HCT116 (cell line): ENCODE results near the gene CDH23. TPM values are rescaled to one million over a fixed set of nuclear protein-coding genes. Genes with fewer than 3 reads are reported as not detected.

Experiments
- ATAC-seq: fragments of 200-7000 bp; cut with Tn5 transposase; 2 replicates; pipeline ENCODE4 v1.9.1; 2020; ENCODE audit warnings: mild to moderate bottlenecking, moderate library complexity
- BruUV-seq: library from RNA; stranded (reverse); fragments of 400-500 nt; replicated peaks from 2 replicates; lab custom pipeline; 2021; lab: Mats Ljungman, UMichigan
- CTCF ChIA-PET: fragments of 300-600 bp; sonication (Branson Sonifier 250); formaldehyde crosslinking; loops from one replicate; lab custom pipeline; 2021; ENCODE audit warnings: antibody characterized with exemption; lab: Charles Lee
- POLR2A ChIA-PET: fragments of 300-600, 350-600 bp; sonication (Branson Sonifier 250); formaldehyde crosslinking; loops from one replicate; lab custom pipeline; 2021; ENCODE audit warnings: antibody characterized with exemption; lab: Charles Lee
- RAD21 ChIA-PET, 2 experiments: fragments of 300-600 bp; sonication (Branson Sonifier 250); formaldehyde crosslinking; loops; one replicate each; lab custom pipeline; 2023; ENCODE audit warnings: low total read pairs in 2 of 2; ENCODE audit not compliant: uncharacterized antibody in 2 of 2, unreplicated experiment in 2 of 2, low non-redundant PET in 1 of 2; lab: Charles Lee
- DNase-seq: peaks from one replicate; pipeline ENCODE4 v3.0.0-alpha.2; 2010; ENCODE audit warnings: low read depth, low spot score
- H2AFZ ChIP-seq: fragments of 200-600 bp; shearing (Covaris generic), sonication (generic); 2 replicates; pipeline ENCODE4 v1.6.1; 2017; ENCODE audit warnings: low read depth, mixed run types, mixed read lengths, antibody characterized with exemption, low read length; ENCODE audit not compliant: poor library complexity, severe bottlenecking
- H3K27ac ChIP-seq: 2 replicates; pipeline ENCODE4 v1.5.1; 2012; ENCODE audit warnings: low read depth, low read length
- H3K27me3 ChIP-seq: fragments of 200-600 bp; sonication (generic); 2 replicates; pipeline ENCODE4 v1.6.1; 2016; ENCODE audit warnings: mixed run types, low read length, mixed read lengths; ENCODE audit not compliant: insufficient read depth
- H3K36me3 ChIP-seq, 2 experiments: fragments of 200-500 bp in 1 of 2; fragments of 200-600 bp in 1 of 2; sonication (Bioruptor generic) in 1 of 2; sonication (generic) in 1 of 2; 2 replicates each; pipeline versions ENCODE4 v1.5.1 to v1.6.1; 2014 to 2016; ENCODE audit warnings: low read length in 2 of 2, inconsistent platforms in 1 of 2, mixed read lengths in 1 of 2, mixed run types in 1 of 2; ENCODE audit not compliant: insufficient read depth in 2 of 2, control insufficient read depth in 1 of 2
- H3K4me1 ChIP-seq, 2 experiments: fragments of 200-600 bp in 1 of 2; sonication (generic) in 1 of 2; 2 replicates each; pipeline versions ENCODE4 v1.5.1 to v1.6.1; 2012 to 2017; ENCODE audit warnings: low read length in 2 of 2, inconsistent platforms in 1 of 2, mild to moderate bottlenecking in 1 of 2, mixed read lengths in 1 of 2, mixed run types in 1 of 2, moderate library complexity in 1 of 2; ENCODE audit not compliant: insufficient read depth in 2 of 2, control insufficient read depth in 1 of 2
- H3K4me2 ChIP-seq: fragments of 200-600 bp; sonication (generic); 2 replicates; pipeline ENCODE4 v1.6.1; 2017; ENCODE audit warnings: mixed run types, low read length, mixed read lengths
- H3K4me3 ChIP-seq, 2 experiments: fragments of 200-600 bp in 1 of 2; sonication (generic) in 1 of 2; replicated peaks in 1 of 2; 2 replicates each; pipeline ENCODE4 v1.5.1; 2011 to 2016; ENCODE audit warnings: low read length in 2 of 2, control low read depth in 1 of 2, low read depth in 1 of 2, mild to moderate bottlenecking in 1 of 2, mixed read lengths in 1 of 2, mixed run types in 1 of 2
- H3K79me2 ChIP-seq: fragments of 200-600 bp; sonication (generic); 2 replicates; pipeline ENCODE4 v1.6.1; 2017; ENCODE audit warnings: mild to moderate bottlenecking, mixed run types, low read length, moderate library complexity, mixed read lengths; ENCODE audit not compliant: insufficient read depth
- H3K9ac ChIP-seq: fragments of 200-600 bp; sonication (generic); 2 replicates; pipeline ENCODE4 v1.6.1; 2016; ENCODE audit warnings: low read length, mixed read lengths
- H3K9me2 ChIP-seq: fragments of 200-600 bp; sonication (generic), shearing (Covaris generic); 2 replicates; pipeline ENCODE4 v1.6.1; 2017; ENCODE audit warnings: mixed run types, mild to moderate bottlenecking, moderate library complexity; ENCODE audit not compliant: insufficient read depth
- H3K9me3 ChIP-seq, 2 experiments: fragments of 200-500 bp in 1 of 2; fragments of 200-600 bp in 1 of 2; sonication (Bioruptor generic) in 1 of 2; sonication (generic) in 1 of 2; 2 replicates each; pipeline ENCODE4 v1.6.1; 2014 to 2017; ENCODE audit warnings: low read length in 2 of 2, mixed read lengths in 2 of 2, inconsistent platforms in 1 of 2, low read depth in 1 of 2, mild to moderate bottlenecking in 1 of 2, mixed run types in 1 of 2, moderate library complexity in 1 of 2; ENCODE audit not compliant: control insufficient read depth in 1 of 2, insufficient read depth in 1 of 2
- H4K20me1 ChIP-seq: fragments of 200-600 bp; sonication (generic), shearing (Covaris generic); 2 replicates; pipeline ENCODE4 v1.6.1; 2017; ENCODE audit warnings: mixed run types, mild to moderate bottlenecking, moderate library complexity; ENCODE audit not compliant: insufficient read depth
- ATF3 ChIP-seq: IDR thresholded peaks from 2 replicates; pipeline ENCODE4 v1.6.1; 2012
- CBX3 ChIP-seq: IDR thresholded peaks from 2 replicates; pipeline ENCODE4 v1.6.1; 2012; ENCODE audit warnings: low read depth
- CEBPB ChIP-seq: IDR thresholded peaks from 2 replicates; pipeline ENCODE4 v1.6.1; 2012; ENCODE audit warnings: low read depth
- EGR1 ChIP-seq: IDR thresholded peaks from 2 replicates; pipeline ENCODE4 v1.6.1; 2012; ENCODE audit warnings: low read depth
- ELF1 ChIP-seq: IDR thresholded peaks from 2 replicates; pipeline ENCODE4 v1.6.1; 2012; ENCODE audit warnings: low read depth, borderline replicate concordance
- EZH2 ChIP-seq: fragments of 200-600 bp; sonication (generic); IDR thresholded peaks from 2 replicates; pipeline ENCODE4 v1.6.1; 2017; ENCODE audit warnings: antibody characterized with exemption, mixed run types
- FOSL1 ChIP-seq: IDR thresholded peaks from 2 replicates; pipeline ENCODE4 v1.6.1; 2012; ENCODE audit warnings: low read depth
- JUND ChIP-seq: IDR thresholded peaks from 2 replicates; pipeline ENCODE4 v1.6.1; 2012
- POLR2A ChIP-seq: IDR thresholded peaks from 2 replicates; pipeline ENCODE4 v1.7.0; 2011; ENCODE audit warnings: borderline replicate concordance; ENCODE audit not compliant: insufficient read depth, insufficient read length; ENCODE audit errors: extremely low read depth
- POLR2AphosphoS5 ChIP-seq: IDR thresholded peaks from 2 replicates; pipeline ENCODE4 v1.6.1; 2011; ENCODE audit warnings: mild to moderate bottlenecking, low read depth, low read length, moderate library complexity
- REST ChIP-seq: IDR thresholded peaks from 2 replicates; pipeline ENCODE4 v1.6.1; 2012; ENCODE audit warnings: low read depth
- SIN3A ChIP-seq: IDR thresholded peaks from 2 replicates; pipeline ENCODE4 v1.6.1; 2012; ENCODE audit warnings: low read depth
- SP1 ChIP-seq: IDR thresholded peaks from 2 replicates; pipeline ENCODE4 v1.6.1; 2012; ENCODE audit warnings: low read depth
- SRF ChIP-seq: IDR thresholded peaks from 2 replicates; pipeline ENCODE4 v1.6.1; 2012; ENCODE audit warnings: low read depth
- TCF7L2 ChIP-seq: IDR thresholded peaks from 2 replicates; pipeline ENCODE4 v1.7.0; 2011; ENCODE audit warnings: borderline replicate concordance, inconsistent platforms; ENCODE audit not compliant: insufficient read depth, insufficient read length; ENCODE audit errors: extremely low read depth
- ZFX ChIP-seq: fragments of 450-650 bp; IDR thresholded peaks from 2 replicates; pipeline ENCODE4 v1.6.1; 2017
- ZNF274 ChIP-seq: fragments of 200-500 bp; sonication (Bioruptor generic); IDR thresholded peaks from 2 replicates; pipeline ENCODE4 v1.6.1; 2014; ENCODE audit warnings: mild to moderate bottlenecking, low read depth, low read length, inconsistent platforms
- intact Hi-C: fragments of 100-400 bp; cut with micrococcal nuclease; formaldehyde crosslinking; loops from 2 replicates; pipeline ENCODE4 v1.10.0; 2022
- total RNA-seq: library from RNA; stranded (reverse); gene quantifications from one replicate; pipeline ENCODE4 v1.2.1, GENCODE V29; 2021; ENCODE audit not compliant: unreplicated experiment
- TF ChIP-seq, protein P1 (sequence below): IDR thresholded peaks from 2 replicates; pipeline ENCODE4 v1.6.1; 2012

Gene CDH23
- total RNA-seq, 1 experiment from 2014 or later = not detected

GRCh38 chr10:71810048-71810750 is 413.5 kb downstream of the CDH23 start:
- ATAC-seq (no peak), DNase-seq (no peak)
- ChIA-PET CTCF (interaction anchor here (2.9 kb wide), 1 partner anchor 102 kb away, joined by 12 read pairs; no protein-coding TSS in a partner anchor), POLR2A (no interaction called here), RAD21 (interaction anchor here in 1 of 2 experiments (0.7 kb wide), 1 partner anchor 86 kb away, joined by 4 read pairs; no protein-coding TSS in a partner anchor)
- no peaks in the 10 kb centered on the region for H4K20me1 ChIP-seq
- no peak overlapping the region for H3K4me3 ChIP-seq
- intact Hi-C loops = loop anchor here (5.0 kb wide), 1 partner anchor 428 kb away; no protein-coding TSS in a partner anchor
- no peak overlapping the region for H3K27ac ChIP-seq
- H3K36me3 ChIP-seq = no peaks in the 10 kb centered on the region
- TF ChIP-seq SIN3A (no peak), CBX3 (no peak), EGR1 (no peak), ZFX (no peak), FOSL1 (no peak), SP1 (no peak), CEBPB (no peak), POLR2AphosphoS5 (no peak), SRF (no peak), ZNF274 (no peak)
- H3K9me2 ChIP-seq = no peaks in the 10 kb centered on the region
- H3K27me3 ChIP-seq = no peaks in the 10 kb centered on the region
- peaks cover 3 to 22% of the 10 kb centered on the region in 2 experiments; a peak in 3 of 4 replicates for H3K4me1 ChIP-seq
- H3K9ac ChIP-seq = no peak overlapping the region
- H3K9me3 ChIP-seq = no peaks in the 10 kb centered on the region
- no peak overlapping the region for H2AFZ ChIP-seq
- BruUV-seq = no TSS peak
- no peak overlapping the region for H3K4me2 ChIP-seq
- H3K79me2 ChIP-seq = no peaks in the 10 kb centered on the region

DNA sequence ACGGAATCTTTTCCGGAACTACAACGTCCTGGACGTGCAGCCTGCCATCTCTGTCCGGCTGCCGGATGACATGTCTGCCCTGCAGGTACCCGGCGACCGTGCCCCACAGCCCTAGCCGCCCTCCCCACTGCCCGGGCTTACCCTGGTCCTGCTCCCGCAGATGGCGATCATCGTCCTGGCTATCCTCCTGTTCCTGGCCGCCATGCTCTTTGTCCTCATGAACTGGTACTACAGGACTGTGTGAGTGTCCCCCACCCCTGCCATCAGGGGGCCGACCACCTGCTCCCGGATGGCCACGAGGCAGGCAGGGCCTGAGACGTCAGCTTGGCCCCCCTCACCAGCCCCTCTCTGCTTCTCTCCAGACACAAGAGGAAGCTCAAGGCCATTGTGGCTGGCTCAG is 414.6 kb downstream of the CDH23 start:
- ChIA-PET POLR2A (interaction anchor here (0.9 to 1.7 kb wide), 2 partner anchors 45 to 154 kb away, joined by 4 read pairs; no protein-coding TSS in a partner anchor), CTCF (interaction anchor here (0.7 to 2.9 kb wide), 9 partner anchors 38 to 497 kb away, joined by 3 to 12 read pairs (median 5); partner anchors contain the start of genes SLC29A3 and VSIR), RAD21 (interaction anchor here (1.0 to 2.3 kb wide), 4 partner anchors 85 to 115 kb away, joined by 3 to 14 read pairs (median 8); no protein-coding TSS in a partner anchor)
- no peak overlapping the region for H3K4me2 ChIP-seq
- H4K20me1 ChIP-seq = no peaks in the 10 kb centered on the region
- no TSS peak for BruUV-seq
- no peak overlapping the region for H3K4me3 ChIP-seq
- H3K27ac ChIP-seq = no peak overlapping the region
- no peaks in the 10 kb centered on the region for H3K9me3 ChIP-seq
- H2AFZ ChIP-seq = no peak overlapping the region
- ATAC-seq (no peak), DNase-seq (no peak)
- intact Hi-C loops = loop anchor here (5.0 kb wide), 1 partner anchor 429 kb away; no protein-coding TSS in a partner anchor
- peaks cover 0 to 6% of the 10 kb centered on the region in 2 experiments; a peak in 1 of 4 replicates for H3K36me3 ChIP-seq
- H3K4me1 ChIP-seq = peaks cover 0 to 13% of the 10 kb centered on the region in 2 experiments; a peak in 3 of 4 replicates
- no peak overlapping the region for H3K9ac ChIP-seq
- no peaks in the 10 kb centered on the region for H3K27me3 ChIP-seq
- H3K9me2 ChIP-seq = no peaks in the 10 kb centered on the region
- H3K79me2 ChIP-seq = no peaks in the 10 kb centered on the region
- TF ChIP-seq SRF (no peak), JUND (no peak), POLR2A (no peak), EGR1 (no peak), TCF7L2 (no peak), REST (no peak), ELF1 (no peak), SP1 (no peak), EZH2 (no peak), POLR2AphosphoS5 (no peak), SIN3A (no peak), ATF3 (no peak)
- TF ChIP-seq, protein P1, sequence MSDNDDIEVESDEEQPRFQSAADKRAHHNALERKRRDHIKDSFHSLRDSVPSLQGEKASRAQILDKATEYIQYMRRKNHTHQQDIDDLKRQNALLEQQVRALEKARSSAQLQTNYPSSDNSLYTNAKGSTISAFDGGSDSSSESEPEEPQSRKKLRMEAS = no peak
